Thoracic aorta (tissue), 2 donors: ENCODE measurements around the gene ROPN1. TPM values are rescaled to one million over a fixed set of nuclear protein-coding genes. Genes with fewer than 3 reads are reported as not detected.

Source experiments
- ATAC-seq: fragments of 150-250 bp; one replicate; pipeline ENCODE4 v1.8.0; 2017; ENCODE audit warnings: low read depth; ENCODE audit not compliant: insufficient number of reproducible peaks, low FRiP score
- DNase-seq: peaks from one replicate; pipeline ENCODE4 v3.0.0-alpha.2; 2020; ENCODE audit warnings: low spot score
- H3K27ac ChIP-seq, 2 donors: fragments of 200-600 bp; sonication (generic); 1 replicate in 1 of 2; 2 replicates in 1 of 2; pipeline ENCODE4 v1.5.1; 2016; ENCODE audit warnings: mild to moderate bottlenecking in 2 of 2, moderate library complexity in 2 of 2
- H3K27me3 ChIP-seq: fragments of 200-600 bp; sonication (generic); replicated peaks from 2 replicates; pipeline ENCODE4 v1.6.0; 2016; ENCODE audit warnings: mild to moderate bottlenecking; ENCODE audit not compliant: insufficient read depth
- H3K36me3 ChIP-seq: fragments of 200-600 bp; sonication (generic); one replicate; pipeline ENCODE4 v1.5.1; 2016
- H3K4me1 ChIP-seq, 2 donors: fragments of 200-600 bp; sonication (generic); 1 replicate in 1 of 2; 2 replicates in 1 of 2; pipeline versions ENCODE4 v1.5.1 to v1.6.0; 2016; ENCODE audit warnings: low read depth in 2 of 2, mild to moderate bottlenecking in 1 of 2; ENCODE audit not compliant: control insufficient read depth in 1 of 2
- H3K4me3 ChIP-seq: fragments of 200-600 bp; sonication (generic); 2 replicates; pipeline ENCODE4 v1.5.1; 2016; ENCODE audit warnings: mild to moderate bottlenecking
- H3K9me3 ChIP-seq: fragments of 200-600 bp; sonication (generic); 2 replicates; pipeline ENCODE4 v1.5.1; 2016
- CTCF ChIP-seq: fragments of 200-600 bp; sonication (generic); IDR thresholded peaks from one replicate; pipeline ENCODE4 v1.5.1; 2019; ENCODE audit warnings: antibody characterized with exemption
- total RNA-seq, 2 donors: library from RNA; depleted of rRNA; stranded (reverse); fragments of >200 nt; gene quantifications; one replicate each; pipeline versions ENCODE4 v1.1.0 to v1.2.3, GENCODE V29; 2016

Gene ROPN1
- total RNA-seq, 2 donors from 2014 or later, result not detected

- TF ChIP-seq CTCF, result peak; percentile 39
- Histone ChIP-seq H3K4me3 (no peak overlapping the region), H3K9me3 (no peaks in the 10 kb centered on the region), H3K27me3 (no peaks in the 10 kb centered on the region), H3K36me3 (peaks cover 6% of the 10 kb centered on the region), H3K27ac (peak overlapping the region in 1 of 2 donors; percentile 1), H3K4me1 (peaks cover 4 to 22% of the 10 kb centered on the region in 2 donors)
- DNase-seq, result no peak
- ATAC-seq, result no peak
These were observed 50.8 kb downstream of the ROPN1 start for GRCh38 chr3:123941121-123941520.

GRCh38 chr3:123939706-123940105, 52.2 kb downstream of the ROPN1 start:
- Histone ChIP-seq H3K27ac (no peak overlapping the region), H3K4me1 (peaks cover 4 to 32% of the 10 kb centered on the region in 2 donors), H3K9me3 (no peaks in the 10 kb centered on the region), H3K27me3 (no peaks in the 10 kb centered on the region), H3K36me3 (peaks cover 6% of the 10 kb centered on the region), H3K4me3 (no peak overlapping the region)
- no peak for TF ChIP-seq CTCF
- ATAC-seq (no peak), DNase-seq (no peak)

DNA sequence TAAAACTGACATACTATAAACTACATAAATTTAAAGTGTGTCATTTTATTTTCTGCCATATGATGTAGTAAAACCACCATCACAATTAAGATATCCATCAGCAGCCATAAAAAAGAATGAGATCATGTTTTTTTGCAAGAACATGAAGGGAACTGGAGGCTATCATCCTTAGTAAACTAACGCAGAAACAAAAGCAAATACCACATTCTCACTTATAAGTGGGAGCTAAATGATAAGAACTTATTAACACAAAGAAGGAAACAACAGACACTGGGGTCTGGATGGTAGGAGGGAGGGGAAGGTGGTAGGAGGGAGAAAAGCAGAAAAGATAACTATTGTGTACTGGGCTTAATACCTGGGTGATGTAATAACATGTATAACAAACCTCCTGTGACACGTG, 55.5 kb downstream of the ROPN1 start:
- Histone ChIP-seq H3K36me3 (no peaks in the 10 kb centered on the region), H3K9me3 (no peaks in the 10 kb centered on the region), H3K4me3 (no peak overlapping the region), H3K27ac (peak overlapping the region; percentile 9 to 41), H3K4me1 (peaks cover 1 to 27% of the 10 kb centered on the region in 2 donors), H3K27me3 (no peaks in the 10 kb centered on the region)
- TF ChIP-seq CTCF, result no peak
- no peak for DNase-seq
- no peak for ATAC-seq

DNA sequence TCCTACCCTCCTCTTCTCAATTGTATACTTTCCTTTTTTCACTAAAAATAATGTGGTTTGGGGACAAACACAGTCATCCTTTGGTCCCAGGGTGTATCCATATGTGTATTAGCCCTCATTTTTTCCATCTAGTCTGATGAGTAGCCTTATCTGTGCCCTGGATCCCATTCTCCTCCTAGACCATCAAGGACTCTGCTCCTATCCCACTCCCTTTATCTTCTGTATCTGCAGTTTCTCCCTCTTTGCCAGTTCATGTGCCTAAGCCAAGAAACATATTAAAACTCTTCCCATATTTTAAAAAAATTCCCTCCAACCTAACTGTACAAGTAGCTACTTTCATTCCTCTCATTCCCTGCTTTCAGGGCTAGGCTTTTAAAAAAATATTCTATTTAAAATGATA, 56.1 kb downstream of the ROPN1 start:
- TF ChIP-seq CTCF, result no peak

DNA sequence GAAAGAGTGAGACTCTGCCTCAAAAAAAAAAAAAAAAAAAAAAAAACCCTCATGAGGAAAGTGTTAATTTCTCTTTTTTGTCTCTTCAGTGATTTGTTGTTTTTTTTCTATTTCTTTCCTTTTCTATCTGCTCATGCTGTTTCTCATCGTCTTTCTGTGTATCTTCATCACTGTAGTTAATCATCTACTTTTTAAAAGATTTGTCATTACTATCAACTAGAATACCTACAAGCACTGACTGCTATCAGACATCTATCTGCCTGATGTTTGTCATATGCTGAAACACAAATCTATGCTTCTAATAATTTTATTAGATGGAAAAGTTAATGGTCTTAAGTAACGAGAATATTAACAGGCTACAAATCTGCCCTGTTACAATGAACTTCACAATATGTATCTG, 57.7 kb downstream of the ROPN1 start:
- H3K27me3 ChIP-seq, result no peaks in the 10 kb centered on the region
- H3K4me1 ChIP-seq, result peaks cover 0 to 17% of the 10 kb centered on the region in 2 donors
- H3K4me3 ChIP-seq, result no peak overlapping the region
- no peak overlapping the region for H3K27ac ChIP-seq
- no peak for TF ChIP-seq CTCF
- ATAC-seq (no peak), DNase-seq (no peak)
- no peaks in the 10 kb centered on the region for H3K9me3 ChIP-seq
- H3K36me3 ChIP-seq, result no peaks in the 10 kb centered on the region

More for the DNA sequence above, 56.1 kb downstream of the ROPN1 start:
- H3K27me3 ChIP-seq, result no peaks in the 10 kb centered on the region
- H3K4me1 ChIP-seq, result peaks cover 0 to 23% of the 10 kb centered on the region in 2 donors
- no peaks in the 10 kb centered on the region for H3K9me3 ChIP-seq
- H3K4me3 ChIP-seq, result no peak overlapping the region
- ATAC-seq (no peak), DNase-seq (no peak)
- peak overlapping the region; percentile 36 to 41 for H3K27ac ChIP-seq
- no peaks in the 10 kb centered on the region for H3K36me3 ChIP-seq
